ENCODE results near the gene CRYBB3. TPM values are rescaled to one million over a fixed set of nuclear protein-coding genes. Genes with fewer than 3 reads are reported as not detected.

CRYBB3 gene
- total and polyA plus RNA-seq, 10 donors = 0.16 to 0.80 TPM; not detected in 8

GRCh38 chr22:25205847-25206246, 6.2 kb downstream of the CRYBB3 start:
- TF ChIP-seq POLR2AphosphoS5 (IDR thresholded peaks at IDR 0.05) (no peak), POLR2A (IDR thresholded peaks at IDR 0.05) (no peak), CTCF (IDR thresholded peaks at IDR 0.05 in 8 of 11, conservative IDR thresholded peaks at IDR 0.05 in 3 of 11) (no peak)
- Histone ChIP-seq H3K4me1 (no peaks in the 10 kb centered on the region), H3K4me3 (no peak overlapping the region), H3K27me3 (replicated peaks in 1 of 7) (peaks cover 0 to 6% (median 0%) of the 10 kb centered on the region in 7 donors), H3K36me3 (no peaks in the 10 kb centered on the region), H3K9me3 (no peaks in the 10 kb centered on the region), H3K27ac (no peak overlapping the region)
- intact Hi-C loops (cut with DNase I; ENCODE audit: low total_unique reads) = loop anchor here (10.0 kb wide), 1 partner anchor 61 kb away; no protein-coding TSS in a partner anchor
- 85 to 96% (median 87%) methylated on average over 1 of the region's 1 CpG for WGBS, 5 donors
- DNase-seq = no peak

- Histone ChIP-seq H3K4me3 (no peak overlapping the region), H3K27me3 (replicated peaks in 1 of 7) (no peaks in the 10 kb centered on the region), H3K27ac (no peak overlapping the region), H3K9me3 (no peaks in the 10 kb centered on the region), H3K36me3 (no peaks in the 10 kb centered on the region), H3K4me1 (no peaks in the 10 kb centered on the region)
- intact Hi-C loops (cut with DNase I; ENCODE audit: low total_unique reads) = loop anchor here (10.0 kb wide), 1 partner anchor 62 kb away; no protein-coding TSS in a partner anchor
- DNase-seq = no peak
- 84 to 94% (median 90%) methylated on average over 17 to 21 of the region's 21 CpGs for WGBS, 5 donors
- TF ChIP-seq POLR2AphosphoS5 (IDR thresholded peaks at IDR 0.05) (no peak), POLR2A (IDR thresholded peaks at IDR 0.05) (no peak), CTCF (IDR thresholded peaks at IDR 0.05 in 8 of 11, conservative IDR thresholded peaks at IDR 0.05 in 3 of 11) (no peak)
These were observed 7.3 kb downstream of the CRYBB3 start for GRCh38 chr22:25206998-25207397.

GRCh38 chr22:25207553-25208157, 8.0 kb downstream of the CRYBB3 start:
- Histone ChIP-seq H3K36me3 (no peaks in the 10 kb centered on the region), H3K4me3 (no peak overlapping the region), H3K27ac (no peak overlapping the region), H3K9me3 (no peaks in the 10 kb centered on the region), H3K4me1 (no peaks in the 10 kb centered on the region), H3K27me3 (replicated peaks in 1 of 7) (no peaks in the 10 kb centered on the region)
- TF ChIP-seq POLR2A (IDR thresholded peaks at IDR 0.05) (no peak), CTCF (IDR thresholded peaks at IDR 0.05 in 8 of 11, conservative IDR thresholded peaks at IDR 0.05 in 3 of 11) (no peak), POLR2AphosphoS5 (IDR thresholded peaks at IDR 0.05) (no peak)
- DNase-seq = no peak
- intact Hi-C loops (cut with DNase I; ENCODE audit: low total_unique reads) = loop anchor here (10.0 kb wide), 1 partner anchor 63 kb away; no protein-coding TSS in a partner anchor
- WGBS, 5 donors = 74 to 96% (median 86%) methylated on average over 1 to 2 of the region's 2 CpGs

GRCh38 chr22:25208328-25208727, 8.7 kb downstream of the CRYBB3 start:
- Histone ChIP-seq H3K4me1 (no peaks in the 10 kb centered on the region), H3K27me3 (replicated peaks in 1 of 7) (peaks cover 0 to 2% (median 0%) of the 10 kb centered on the region in 7 donors), H3K9me3 (peaks cover 0 to 4% (median 3%) of the 10 kb centered on the region in 8 donors), H3K36me3 (no peaks in the 10 kb centered on the region), H3K4me3 (no peak overlapping the region), H3K27ac (no peak overlapping the region)
- TF ChIP-seq POLR2AphosphoS5 (IDR thresholded peaks at IDR 0.05) (no peak), CTCF (IDR thresholded peaks at IDR 0.05 in 8 of 11, conservative IDR thresholded peaks at IDR 0.05 in 3 of 11) (no peak), POLR2A (IDR thresholded peaks at IDR 0.05) (no peak)
- intact Hi-C loops (cut with DNase I; ENCODE audit: low total_unique reads) = loop anchor here (10.0 kb wide), 1 partner anchor 64 kb away; no protein-coding TSS in a partner anchor
- no peak for DNase-seq
- 80 to 95% (median 83%) methylated on average over 2 of the region's 2 CpGs for WGBS, 5 donors

All from spleen (tissue), 11 donors.